Measurements from ENCODE around the gene ZBTB20. TPM values are rescaled to one million over a fixed set of nuclear protein-coding genes. Genes with fewer than 3 reads are reported as not detected.

The ZBTB20 gene
- total RNA-seq, 2 experiments from 2014 or later: 8.1 TPM

- Mint-ChIP-seq H3K9me3 (ENCODE audit: insufficient read depth) (no peaks in the 10 kb centered on the region), H3K4me1 (ENCODE audit: low read depth) (peaks cover 35% of the 10 kb centered on the region), H3K36me3 (ENCODE audit: low read depth) (peaks cover 30% of the 10 kb centered on the region), H3K27me3 (ENCODE audit: low read depth) (no peaks in the 10 kb centered on the region), H3K4me3 (peak overlapping the region; percentile 12), H3K27ac (peak overlapping the region; percentile 83)
- ChIA-PET POLR2A (interaction anchor here (1.0 to 1.3 kb wide), 3 partner anchors 16 to 94 kb away, joined by 3 to 4 read pairs (median 3); no protein-coding TSS in a partner anchor), CTCF (interaction anchor here (1.2 to 2.8 kb wide), 7 partner anchors 9 to 87 kb away, joined by 3 to 23 read pairs (median 8); no protein-coding TSS in a partner anchor)
- no peak for DNase-seq
- ATAC-seq: peak; percentile 35
Observed at GRCh38 chr3:114308377-114308776, 838.7 kb downstream of the ZBTB20 start.

DNA sequence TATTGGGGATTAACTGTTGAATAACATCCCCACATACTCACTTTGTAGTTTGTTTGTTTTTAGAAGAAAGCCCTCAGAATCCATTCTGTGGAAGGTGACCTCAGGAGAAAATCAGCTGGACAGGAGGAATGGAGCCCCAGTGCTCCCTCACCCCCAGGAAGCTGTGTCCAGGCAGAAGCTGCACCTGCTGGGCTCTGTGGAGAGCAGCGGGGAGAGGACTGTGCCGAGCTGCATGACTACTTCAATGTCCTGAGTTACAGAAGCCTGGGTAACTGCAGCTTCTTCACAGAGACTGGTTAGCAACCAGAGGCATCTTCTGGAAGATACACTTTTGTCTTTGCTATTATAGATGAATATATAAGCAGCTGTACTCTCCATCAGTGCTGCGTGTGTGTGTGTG is 839.3 kb downstream of the ZBTB20 start:
- H3K27ac Mint-ChIP-seq: peak overlapping the region; percentile 85
- CTCF ChIA-PET: interaction anchor here (0.7 to 2.8 kb wide), 10 partner anchors 9 to 94 kb away, joined by 3 to 23 read pairs (median 7); no protein-coding TSS in a partner anchor
- peaks cover 35% of the 10 kb centered on the region for H3K4me1 Mint-ChIP-seq (ENCODE audit: low read depth)
- ATAC-seq (no peak), DNase-seq (no peak)
- H3K4me3 Mint-ChIP-seq: peak overlapping the region; percentile 9
- H3K36me3 Mint-ChIP-seq (ENCODE audit: low read depth): peaks cover 30% of the 10 kb centered on the region
- H3K9me3 Mint-ChIP-seq (ENCODE audit: insufficient read depth): no peaks in the 10 kb centered on the region
- POLR2A ChIA-PET: interaction anchor here (0.7 to 3.7 kb wide), 8 partner anchors 10 to 182 kb away, joined by 3 to 34 read pairs (median 3); partner anchors contain the start of gene TIGIT
- no peaks in the 10 kb centered on the region for H3K27me3 Mint-ChIP-seq (ENCODE audit: low read depth)

DNA sequence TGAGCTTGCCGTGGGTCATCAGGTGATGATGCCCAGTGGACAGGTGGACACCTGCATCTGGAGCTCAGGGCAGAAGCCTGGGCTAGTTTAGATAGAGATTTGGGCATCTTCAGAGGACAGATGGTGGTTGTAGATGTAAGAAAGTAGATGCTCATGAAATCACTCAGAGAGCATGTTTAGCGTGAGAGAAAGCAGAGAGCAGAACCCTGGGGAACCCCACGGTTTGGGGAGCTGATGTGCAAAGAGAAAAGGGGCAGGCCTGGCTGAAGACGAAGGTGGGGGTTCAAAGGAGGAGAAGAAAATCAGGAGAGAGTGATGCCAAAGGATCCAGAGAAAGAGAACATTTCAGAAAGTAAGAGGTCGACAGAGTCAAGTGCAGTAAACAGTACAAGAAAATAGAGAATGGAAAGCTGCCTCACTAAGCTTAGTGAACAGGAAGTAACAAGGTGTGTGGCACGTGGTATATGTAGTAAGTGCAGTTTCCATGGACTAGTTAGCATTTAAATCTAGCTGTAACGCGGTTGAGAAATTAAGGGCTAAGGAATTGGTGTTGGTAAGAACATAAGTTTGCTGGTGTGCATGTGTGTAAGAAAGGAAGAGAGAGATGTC is 839.8 kb downstream of the ZBTB20 start:
- Mint-ChIP-seq H3K27ac (peak overlapping the region; percentile 85), H3K4me3 (peak overlapping the region; percentile 9), H3K9me3 (ENCODE audit: insufficient read depth) (no peaks in the 10 kb centered on the region), H3K36me3 (ENCODE audit: low read depth) (peaks cover 34% of the 10 kb centered on the region), H3K4me1 (ENCODE audit: low read depth) (peaks cover 35% of the 10 kb centered on the region), H3K27me3 (ENCODE audit: low read depth) (no peaks in the 10 kb centered on the region)
- ChIA-PET CTCF (interaction anchor here (0.7 to 2.8 kb wide), 12 partner anchors 8 to 112 kb away, joined by 3 to 23 read pairs (median 6); no protein-coding TSS in a partner anchor), POLR2A (interaction anchor here (0.7 to 3.7 kb wide), 8 partner anchors 10 to 182 kb away, joined by 3 to 34 read pairs (median 3); partner anchors contain the start of gene TIGIT)
- DNase-seq (no peak), ATAC-seq (peak; percentile 58)

DNA sequence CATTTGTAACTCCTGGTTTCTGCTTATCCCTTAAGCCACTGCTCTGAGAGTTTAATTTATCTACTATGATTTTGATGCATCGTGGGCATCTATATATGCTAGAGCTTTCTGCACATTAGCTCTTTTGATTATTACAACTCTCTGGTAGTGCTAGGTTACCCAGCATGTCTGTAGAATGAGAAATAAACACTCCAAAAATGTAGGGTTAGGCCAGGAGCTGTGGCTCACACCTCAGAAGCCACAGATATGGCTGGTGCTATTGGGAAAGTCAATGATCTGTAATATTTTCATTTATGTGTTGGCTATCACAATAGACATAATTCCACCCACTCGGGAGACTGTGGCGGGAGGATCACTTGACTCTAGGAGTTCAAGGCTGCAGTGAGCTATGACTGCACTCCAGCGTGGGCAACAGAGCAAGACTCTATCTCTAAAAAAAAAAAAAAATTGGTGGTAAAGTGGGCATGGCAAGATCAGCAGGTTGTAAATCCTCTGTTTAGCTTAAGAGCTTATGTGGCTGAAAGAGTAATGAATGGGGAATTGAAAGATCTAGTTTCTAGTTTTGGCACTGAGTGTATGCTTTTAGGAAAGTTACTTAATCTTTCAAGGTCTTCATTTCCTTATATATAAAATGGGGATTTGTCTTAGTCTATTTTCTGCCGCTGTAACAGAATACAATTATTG is 847.0 kb downstream of the ZBTB20 start:
- DNase-seq (no peak), ATAC-seq (no peak)
- H3K9me3 Mint-ChIP-seq (ENCODE audit: insufficient read depth): no peaks in the 10 kb centered on the region
- no peaks in the 10 kb centered on the region for H3K27me3 Mint-ChIP-seq (ENCODE audit: low read depth)
- POLR2A ChIA-PET: interaction anchor here (1.0 to 1.5 kb wide), 3 partner anchors 11 to 86 kb away, joined by 3 to 6 read pairs (median 4); no protein-coding TSS in a partner anchor
- no peak overlapping the region for H3K27ac Mint-ChIP-seq
- no peak overlapping the region for H3K4me3 Mint-ChIP-seq
- CTCF ChIA-PET: interaction anchor here (0.7 to 2.6 kb wide), 20 partner anchors 7 to 738 kb away, joined by 3 to 16 read pairs (median 6); no protein-coding TSS in a partner anchor
- H3K4me1 Mint-ChIP-seq (ENCODE audit: low read depth): peaks cover 12% of the 10 kb centered on the region
- peaks cover 25% of the 10 kb centered on the region for H3K36me3 Mint-ChIP-seq (ENCODE audit: low read depth)

- no peaks in the 10 kb centered on the region for H3K27me3 Mint-ChIP-seq (ENCODE audit: low read depth)
- ChIA-PET CTCF (interaction anchor here (0.6 to 2.6 kb wide), 18 partner anchors 8 to 148 kb away, joined by 3 to 16 read pairs (median 6); no protein-coding TSS in a partner anchor), POLR2A (interaction anchor here (1.0 to 1.1 kb wide), 3 partner anchors 11 to 85 kb away, joined by 3 to 4 read pairs (median 3); no protein-coding TSS in a partner anchor)
- ATAC-seq: peak; percentile 63
- H3K4me1 Mint-ChIP-seq (ENCODE audit: low read depth): peaks cover 17% of the 10 kb centered on the region
- peaks cover 21% of the 10 kb centered on the region for H3K36me3 Mint-ChIP-seq (ENCODE audit: low read depth)
- H3K9me3 Mint-ChIP-seq (ENCODE audit: insufficient read depth): no peaks in the 10 kb centered on the region
- DNase-seq: peak; percentile 43
- H3K4me3 Mint-ChIP-seq: peak overlapping the region; percentile 12
- no peak overlapping the region for H3K27ac Mint-ChIP-seq
Observed at GRCh38 chr3:114299421-114299820, 847.7 kb downstream of the ZBTB20 start.

GRCh38 chr3:114295946-114296345 is 851.1 kb downstream of the ZBTB20 start:
- no peak for DNase-seq
- ChIA-PET CTCF (interaction anchor here (0.8 to 1.9 kb wide), 5 partner anchors 10 to 140 kb away, joined by 3 to 8 read pairs (median 5); no protein-coding TSS in a partner anchor), POLR2A (interaction anchor here (0.8 to 6.3 kb wide), 6 partner anchors 10 to 82 kb away, joined by 3 to 53 read pairs (median 6); no protein-coding TSS in a partner anchor)
- H3K36me3 Mint-ChIP-seq (ENCODE audit: low read depth): peaks cover 13% of the 10 kb centered on the region
- ATAC-seq: no peak
- H3K4me3 Mint-ChIP-seq: peak overlapping the region; percentile 63
- no peaks in the 10 kb centered on the region for H3K27me3 Mint-ChIP-seq (ENCODE audit: low read depth)
- H3K27ac Mint-ChIP-seq: no peak overlapping the region
- peaks cover 42% of the 10 kb centered on the region for H3K4me1 Mint-ChIP-seq (ENCODE audit: low read depth)
- no peaks in the 10 kb centered on the region for H3K9me3 Mint-ChIP-seq (ENCODE audit: insufficient read depth)

DNA sequence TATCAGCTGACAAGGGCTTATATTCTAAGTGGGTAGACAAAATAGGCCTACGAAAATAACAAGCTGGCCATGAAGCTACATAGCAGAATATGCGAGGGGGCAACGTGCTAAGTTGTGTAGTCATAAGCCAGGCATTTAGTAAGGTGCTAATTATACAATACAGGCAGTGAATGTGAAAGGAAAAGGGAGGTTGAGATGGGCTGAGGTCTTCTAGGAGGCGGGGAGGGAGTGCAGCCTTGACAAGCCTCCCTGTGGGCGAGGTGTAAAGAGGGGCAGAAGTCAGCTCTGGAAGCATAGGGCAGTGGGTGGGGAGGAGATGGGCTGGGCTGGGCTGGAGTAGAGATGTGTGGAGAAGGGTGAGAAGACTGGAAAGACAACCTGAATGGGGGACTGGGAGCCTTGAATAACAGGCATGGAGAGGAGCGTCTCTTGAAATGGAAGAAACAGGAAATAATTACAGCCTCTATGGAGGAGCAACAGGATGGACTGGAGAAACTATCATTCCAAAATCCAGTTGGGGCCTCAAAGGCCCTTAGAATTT is 852.1 kb downstream of the ZBTB20 start:
- Mint-ChIP-seq H3K4me1 (ENCODE audit: low read depth) (peaks cover 44% of the 10 kb centered on the region), H3K4me3 (peak overlapping the region; percentile 63), H3K27me3 (ENCODE audit: low read depth) (no peaks in the 10 kb centered on the region), H3K9me3 (ENCODE audit: insufficient read depth) (no peaks in the 10 kb centered on the region), H3K36me3 (ENCODE audit: low read depth) (peaks cover 10% of the 10 kb centered on the region), H3K27ac (peak overlapping the region; percentile 44)
- no peak for DNase-seq
- CTCF ChIA-PET: interaction anchor here (0.8 to 2.2 kb wide), 4 partner anchors 10 to 140 kb away, joined by 3 to 8 read pairs (median 4); no protein-coding TSS in a partner anchor
- POLR2A ChIA-PET: interaction anchor here (0.7 to 6.3 kb wide), 9 partner anchors 9 to 81 kb away, joined by 3 to 53 read pairs (median 5); no protein-coding TSS in a partner anchor
- ATAC-seq: peak; percentile 10

DNA sequence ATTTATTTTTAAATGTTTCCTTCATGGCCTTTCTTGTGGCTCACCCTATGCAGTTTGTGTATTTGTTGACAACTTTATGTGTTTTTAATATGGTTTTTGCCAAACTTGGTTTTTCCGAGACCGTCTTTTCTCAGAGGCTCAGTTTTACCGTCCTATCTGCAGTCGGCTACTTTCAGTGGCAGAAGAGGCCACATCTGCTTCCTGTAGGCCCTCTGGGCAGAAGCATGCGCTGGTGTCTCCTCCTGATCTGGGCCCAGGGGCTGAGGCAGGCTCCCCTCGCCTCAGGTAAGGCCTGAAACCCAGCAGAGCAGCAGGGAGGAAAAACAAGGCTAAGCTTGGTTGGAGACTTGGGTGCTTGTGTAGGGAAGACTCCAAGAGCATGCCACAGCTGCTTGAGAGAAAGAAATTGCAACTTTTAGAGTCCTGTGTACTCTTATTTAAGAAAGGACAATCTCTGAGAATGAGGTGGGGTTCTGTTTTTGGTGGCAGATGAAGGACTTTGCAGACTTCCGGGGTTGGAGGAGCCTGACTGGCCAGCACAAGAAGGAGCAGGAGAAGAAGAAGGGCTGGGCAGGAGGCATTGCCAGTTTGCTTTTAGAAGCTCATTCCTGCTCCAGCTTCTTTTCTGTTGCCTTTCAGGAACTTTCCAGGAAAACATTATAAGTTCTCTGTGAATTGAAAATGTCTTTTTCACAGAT is 853.1 kb downstream of the ZBTB20 start, which contains the start of gene TIGIT:
TIGIT (plus strand) TSS at position 191 of the 698 bp plus-strand sequence; CDS start at position 225, 34 bp downstream.
- POLR2A ChIA-PET: interaction anchor here (1.0 to 6.3 kb wide), 9 partner anchors 8 to 80 kb away, joined by 3 to 53 read pairs (median 5); no protein-coding TSS in a partner anchor
- DNase-seq: no peak
- CTCF ChIA-PET: interaction anchor here (0.6 to 5.0 kb wide), 13 partner anchors 11 to 449 kb away, joined by 3 to 54 read pairs (median 3); no protein-coding TSS in a partner anchor
- Mint-ChIP-seq H3K4me3 (peak within 1 kb of the TSS; percentile 63), H3K27ac (peak within 1 kb of the TSS; percentile 77), H3K4me1 (ENCODE audit: low read depth) (peaks cover 36% of the 10 kb centered on the region), H3K36me3 (ENCODE audit: low read depth) (peaks cover 10% of the 10 kb centered on the region), H3K9me3 (ENCODE audit: insufficient read depth) (no peaks in the 10 kb centered on the region), H3K27me3 (ENCODE audit: low read depth) (no peaks in the 10 kb centered on the region)
- no peak for ATAC-seq

GRCh38 chr3:114290911-114291901 is 855.9 kb downstream of the ZBTB20 start:
- ATAC-seq (peak; percentile 75), DNase-seq (peak; percentile 92)
- H3K4me1 Mint-ChIP-seq (ENCODE audit: low read depth): peaks cover 38% of the 10 kb centered on the region
- peak overlapping the region; percentile 86 for H3K27ac Mint-ChIP-seq
- no peaks in the 10 kb centered on the region for H3K27me3 Mint-ChIP-seq (ENCODE audit: low read depth)
- peak overlapping the region; percentile 70 for H3K4me3 Mint-ChIP-seq
- H3K36me3 Mint-ChIP-seq (ENCODE audit: low read depth): no peaks in the 10 kb centered on the region
- no peaks in the 10 kb centered on the region for H3K9me3 Mint-ChIP-seq (ENCODE audit: insufficient read depth)
- POLR2A ChIA-PET: interaction anchor here (0.9 to 4.7 kb wide), 10 partner anchors 16 to 138 kb away, joined by 3 to 39 read pairs (median 6); no protein-coding TSS in a partner anchor
- CTCF ChIA-PET: interaction anchor here (0.6 to 5.0 kb wide), 61 partner anchors 8 to 556 kb away, joined by 3 to 54 read pairs (median 6); partner anchors contain the start of gene NAA50
